HG02798 (cell line): ENCODE data around the gene TRPM5.

Experiments used
- ATAC-seq: cut with Tn5 transposase; IDR thresholded peaks from one replicate; pipeline ENCODE4 v1.9.1; 2021; ENCODE audit warnings: mild to moderate bottlenecking; ENCODE audit not compliant: unreplicated experiment, poor library complexity

The TRPM5 gene

DNA sequence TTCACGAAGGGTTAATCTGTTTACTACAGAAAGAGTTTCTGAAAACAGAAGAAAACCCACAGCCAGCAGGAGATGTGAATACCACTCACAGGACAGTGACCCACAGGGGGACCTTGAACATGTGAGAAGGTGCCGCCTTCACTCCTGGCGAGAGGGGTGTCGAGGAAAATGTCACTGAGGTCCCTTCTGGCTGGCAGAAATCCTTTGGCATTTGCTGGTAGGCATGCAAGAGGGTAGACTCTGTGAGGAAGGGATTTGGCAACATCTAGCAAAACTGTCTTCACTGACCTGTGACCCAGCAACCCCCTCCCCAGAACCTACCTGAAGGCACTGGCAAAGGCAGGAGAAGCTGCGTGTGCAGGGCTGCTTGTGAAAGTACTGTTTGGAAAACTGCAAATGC is 9.1 kb upstream of the TRPM5 start:
- ATAC-seq, result no peak

DNA sequence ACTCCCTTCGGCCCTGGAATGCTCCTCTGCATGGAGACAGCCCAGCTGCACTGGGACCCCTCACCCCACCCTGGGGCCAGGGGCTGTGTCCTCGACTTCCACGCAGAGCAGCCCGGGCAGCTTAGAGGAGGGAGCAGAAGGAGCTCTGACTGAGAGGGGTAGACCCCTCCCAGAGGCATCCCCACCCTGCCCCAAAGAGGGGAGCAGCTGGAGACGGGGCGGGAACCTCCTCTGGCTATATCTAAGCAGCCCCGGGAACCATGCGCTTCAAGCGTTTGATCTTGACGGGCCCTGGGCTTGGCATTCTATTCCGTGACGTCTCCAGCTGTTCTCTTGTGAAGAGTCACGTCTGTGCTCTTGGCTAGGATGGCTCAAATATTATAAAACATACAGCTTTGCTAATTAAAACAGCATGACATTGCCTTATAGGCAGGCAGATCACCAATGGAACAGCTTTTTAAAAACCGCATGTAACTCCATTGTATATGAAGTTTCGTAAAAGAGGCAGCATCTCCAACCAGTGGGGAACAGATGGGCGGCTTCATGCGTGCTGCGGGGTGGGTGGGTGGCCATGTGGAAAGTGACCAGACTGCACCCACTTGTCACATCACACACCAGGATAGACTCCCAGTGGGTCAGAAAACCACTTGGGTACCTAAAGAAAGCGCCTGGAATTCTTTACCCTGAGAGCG is 8.2 kb upstream of the TRPM5 start:
- no peak for ATAC-seq

DNA sequence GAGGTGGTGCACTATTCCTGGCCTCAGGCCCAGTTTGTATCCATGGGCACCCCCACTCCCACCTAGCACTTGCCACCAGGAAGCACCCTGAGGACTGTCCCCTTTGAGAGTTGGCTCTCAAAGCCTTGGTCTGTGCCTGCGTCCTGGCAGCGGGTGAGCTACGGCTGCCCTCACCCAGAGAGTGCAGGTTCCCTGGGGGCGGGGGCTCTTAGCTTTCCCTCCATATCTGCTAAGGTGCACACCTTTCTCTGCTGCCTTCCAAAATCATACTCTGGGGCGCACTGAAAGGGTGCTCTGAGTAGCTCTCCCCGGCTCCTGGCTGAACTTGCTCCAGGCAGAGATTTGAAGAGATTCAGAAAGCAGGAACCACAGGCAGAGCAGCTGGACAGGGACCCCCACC is 7.6 kb upstream of the TRPM5 start:
- ATAC-seq, result no peak

DNA sequence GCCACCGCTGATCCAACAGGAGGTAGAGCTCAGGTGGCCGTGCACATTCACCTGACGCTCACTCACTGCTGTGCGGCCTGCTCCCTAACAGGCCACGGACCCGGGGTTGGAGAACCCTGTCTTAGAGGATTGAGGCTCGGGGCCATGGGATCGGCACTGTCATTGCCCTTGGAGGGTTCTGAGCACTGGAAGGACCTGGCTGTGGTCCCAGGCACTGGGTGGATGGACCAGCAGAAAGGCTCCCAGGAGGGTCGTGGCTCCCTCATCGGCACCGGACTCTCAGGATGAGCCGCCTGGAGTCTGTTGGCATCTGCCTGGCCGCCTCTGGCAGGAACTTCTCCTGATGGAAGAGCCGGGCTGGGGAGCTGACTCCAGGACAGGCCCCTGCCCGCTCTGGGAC is 7.0 kb upstream of the TRPM5 start:
- no peak for ATAC-seq

DNA sequence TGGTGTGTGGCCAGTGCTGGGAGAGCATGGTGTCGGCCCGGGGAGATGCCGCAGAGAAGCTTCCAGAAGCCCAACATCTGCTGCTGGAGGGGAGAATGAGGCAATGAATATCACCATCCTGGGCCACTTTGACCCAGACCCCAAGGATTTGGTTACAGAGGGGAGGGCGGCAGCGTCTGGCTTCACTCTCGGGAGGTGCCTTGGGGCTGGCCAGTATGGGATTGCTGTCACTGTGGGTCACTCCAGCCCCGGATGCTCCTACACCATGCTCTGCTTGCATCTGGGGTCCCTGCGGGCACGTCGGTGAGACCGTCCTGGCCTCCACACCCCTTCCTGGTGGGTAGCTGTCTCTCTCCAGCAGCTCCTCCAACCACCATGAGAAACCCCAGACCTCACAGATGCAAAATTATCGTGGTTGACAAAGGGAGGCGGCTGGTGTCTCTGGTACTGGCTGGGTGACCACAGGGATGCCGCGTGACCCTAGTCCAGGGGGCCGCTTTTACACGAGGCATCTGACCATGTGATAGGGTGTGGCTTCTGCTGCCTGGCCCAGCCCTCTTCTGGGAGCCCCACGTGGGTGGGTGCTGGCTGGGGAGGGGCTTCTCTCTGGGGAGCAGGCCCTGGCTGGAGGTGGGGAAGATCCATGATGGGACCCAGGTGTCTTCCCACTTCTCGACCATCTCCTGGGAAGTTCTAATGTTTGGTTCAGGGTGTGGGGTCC is 6.2 kb upstream of the TRPM5 start:
- no peak for ATAC-seq

DNA sequence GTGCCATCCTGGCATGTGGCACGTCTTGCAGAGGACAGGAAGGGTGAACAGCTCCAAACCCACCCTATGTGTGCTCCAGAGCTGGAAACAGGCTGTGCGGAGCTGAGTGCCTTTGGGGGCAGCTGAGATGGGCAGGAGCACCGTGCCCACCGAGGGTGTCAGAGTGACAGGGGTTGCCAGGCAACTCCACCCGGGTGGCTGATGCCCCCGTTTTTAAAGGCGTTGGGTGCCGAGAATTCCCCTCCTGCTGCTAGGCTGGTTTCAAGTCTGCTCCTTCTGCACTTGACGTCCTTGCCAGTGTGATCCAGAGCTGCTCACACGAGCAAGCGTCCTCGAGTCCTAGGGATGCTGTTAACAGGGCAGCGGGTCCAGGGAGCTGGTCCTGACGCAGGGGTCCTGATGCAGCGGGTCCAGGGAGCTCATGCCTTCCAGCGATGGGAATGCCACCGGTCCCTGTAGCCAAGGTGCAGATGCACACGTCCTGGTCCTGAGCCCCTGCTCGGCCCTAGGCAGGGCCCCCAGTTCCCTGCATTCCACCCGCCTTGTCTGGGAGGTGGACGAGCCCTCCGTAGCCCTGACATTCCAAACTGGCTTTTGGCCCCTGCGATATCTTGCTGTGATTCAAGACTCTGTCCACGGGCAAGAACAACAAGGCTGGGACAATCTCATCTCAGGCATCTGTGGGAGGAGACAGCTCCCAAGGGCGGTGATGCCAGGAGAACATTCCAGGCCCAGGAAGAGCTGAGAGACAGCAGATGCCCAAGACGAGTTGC is 5.4 kb upstream of the TRPM5 start:
- ATAC-seq, result no peak

DNA sequence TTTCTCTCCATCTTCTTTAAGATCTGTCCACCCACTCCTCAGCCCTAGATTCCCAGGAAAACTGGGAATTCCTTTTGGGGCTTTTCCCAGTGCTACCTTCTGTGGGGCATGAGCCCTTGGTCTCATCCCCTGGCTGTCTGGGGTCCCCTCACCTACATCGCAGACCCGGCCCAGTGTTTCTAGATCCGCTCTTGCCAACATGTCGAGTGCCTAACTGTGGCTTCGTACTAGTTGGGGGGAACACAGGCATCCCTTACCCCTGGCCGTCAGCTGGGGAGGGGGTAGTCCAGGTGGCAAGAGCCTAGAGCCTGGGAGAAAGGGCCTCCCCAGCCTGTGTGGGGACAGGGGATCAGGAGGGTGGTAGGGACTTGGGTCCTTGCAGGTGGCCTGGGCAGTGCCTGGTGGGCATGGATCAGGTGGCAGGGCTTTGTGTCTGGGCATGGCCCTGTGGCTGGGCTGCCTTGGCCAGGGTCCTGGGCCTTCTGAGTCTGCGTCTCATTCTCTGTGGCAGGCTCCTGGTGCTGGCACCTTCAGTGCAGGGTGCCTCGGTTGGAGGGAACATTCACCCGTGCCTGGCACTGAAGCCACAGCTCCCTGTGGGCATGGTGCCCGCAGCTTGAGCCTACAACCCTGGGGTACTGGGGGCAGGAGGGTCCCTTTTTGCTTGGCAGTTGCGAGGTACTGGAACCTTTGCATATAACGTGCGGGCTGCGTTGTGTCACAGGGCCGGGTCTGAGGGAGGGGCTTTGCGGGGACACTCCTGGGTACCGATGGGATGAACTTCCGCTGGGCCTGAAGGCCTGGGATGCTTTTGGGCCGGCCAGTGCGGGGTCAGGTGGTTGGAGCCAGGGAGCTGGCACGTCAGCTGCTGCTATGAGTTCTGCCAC is 4.6 kb upstream of the TRPM5 start:
- no peak for ATAC-seq

DNA sequence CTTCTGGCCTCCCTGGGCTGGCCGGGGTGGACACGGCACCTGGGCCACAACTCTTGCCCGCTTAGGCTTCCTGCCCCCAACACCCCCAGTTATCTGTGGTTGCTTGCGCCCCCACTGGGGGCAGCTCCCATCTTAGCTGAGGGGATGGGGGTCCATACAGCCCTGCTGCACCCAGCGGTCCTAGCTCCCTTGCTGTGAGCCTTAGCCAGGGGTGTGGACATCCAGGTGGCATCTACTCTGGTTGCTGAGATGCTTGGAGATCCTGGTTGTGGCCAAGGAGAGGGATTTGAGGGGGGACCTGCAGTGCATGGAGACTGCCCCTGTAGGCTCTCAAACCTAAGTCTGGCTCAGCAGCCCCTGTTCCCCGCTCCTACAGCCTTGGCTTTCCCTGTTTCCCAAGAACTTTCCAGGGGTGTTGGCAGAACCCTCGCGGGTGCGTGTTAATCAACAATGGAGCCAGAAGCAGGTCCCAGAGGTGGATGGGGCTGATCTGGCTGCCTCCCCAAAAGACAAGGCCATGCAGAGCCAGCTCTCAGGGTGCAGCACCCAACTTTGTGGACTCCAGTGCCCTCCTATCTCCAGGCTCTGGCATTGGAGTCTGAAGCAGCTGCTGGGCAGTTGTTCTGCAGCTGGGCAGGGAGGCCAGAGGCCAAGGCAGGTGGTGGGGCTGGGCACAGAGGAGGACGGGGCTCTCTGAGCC is 3.8 kb upstream of the TRPM5 start:
- ATAC-seq, result no peak

DNA sequence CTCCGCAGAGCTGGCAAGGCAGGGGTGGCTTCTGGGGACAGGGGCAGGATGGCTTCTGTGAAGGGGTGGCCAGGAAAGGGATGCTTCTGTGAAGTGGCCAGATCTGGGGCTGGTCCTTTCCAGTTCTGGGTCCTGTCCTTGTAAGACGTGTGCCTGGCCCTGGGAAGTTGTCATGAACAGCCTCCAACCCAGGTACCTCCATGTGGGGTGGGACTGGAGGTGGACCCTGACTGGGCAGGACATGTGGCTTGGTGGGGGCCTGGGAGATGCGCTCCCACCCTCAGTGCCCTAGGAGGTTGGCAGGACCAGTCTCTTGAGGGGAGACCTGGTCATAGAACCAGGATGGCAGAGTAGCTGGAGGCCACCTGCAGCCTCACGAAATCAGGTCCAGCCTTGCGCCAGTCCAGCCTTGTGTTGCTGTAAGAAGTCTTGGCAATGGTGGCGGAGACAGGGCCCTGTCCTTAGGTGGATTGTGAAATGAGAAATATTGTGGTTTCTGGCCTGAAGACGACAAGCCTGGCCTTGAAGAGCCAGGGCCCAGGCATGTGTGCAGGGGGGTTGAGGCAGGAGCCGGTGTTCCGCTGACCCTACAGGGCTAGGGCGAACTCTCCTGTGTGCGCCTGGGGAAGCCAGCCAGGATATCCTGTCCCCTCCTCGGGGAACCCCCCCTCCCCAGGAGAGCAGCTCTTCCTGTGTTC is 3.1 kb upstream of the TRPM5 start:
- ATAC-seq, result no peak

DNA sequence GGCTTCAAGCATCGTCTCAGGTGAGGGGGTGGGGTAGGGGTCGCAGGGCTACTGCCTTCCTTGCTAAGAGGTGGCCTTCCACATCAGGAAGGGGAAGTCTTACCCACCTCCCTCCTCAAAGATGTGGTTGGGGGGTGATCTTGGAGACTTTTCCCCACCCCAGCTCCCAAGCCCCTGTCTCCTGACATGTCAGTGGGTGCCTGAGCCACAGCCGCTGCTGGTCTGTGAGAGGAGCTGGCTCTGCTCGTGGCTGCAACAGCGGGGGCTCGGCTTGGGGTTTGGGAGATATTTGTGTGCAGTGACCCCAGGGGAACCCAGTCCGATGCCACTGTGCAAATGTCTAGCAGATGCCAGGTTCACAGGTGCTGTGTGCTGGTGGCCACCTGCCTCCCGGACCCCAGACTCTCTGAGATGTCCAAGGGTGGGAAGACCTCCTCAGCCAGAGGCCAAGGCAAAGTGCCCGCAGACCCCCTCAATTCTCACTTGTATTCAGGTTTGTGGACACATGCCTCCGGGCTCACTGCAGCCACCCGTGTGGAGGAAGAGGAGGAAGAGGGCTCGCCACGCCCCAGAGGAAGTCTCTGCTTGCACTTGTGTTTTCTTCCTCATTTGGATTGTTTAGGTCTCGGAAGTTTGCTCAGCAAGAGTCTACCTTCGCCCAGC is 2.4 kb upstream of the TRPM5 start:
- no peak for ATAC-seq

DNA sequence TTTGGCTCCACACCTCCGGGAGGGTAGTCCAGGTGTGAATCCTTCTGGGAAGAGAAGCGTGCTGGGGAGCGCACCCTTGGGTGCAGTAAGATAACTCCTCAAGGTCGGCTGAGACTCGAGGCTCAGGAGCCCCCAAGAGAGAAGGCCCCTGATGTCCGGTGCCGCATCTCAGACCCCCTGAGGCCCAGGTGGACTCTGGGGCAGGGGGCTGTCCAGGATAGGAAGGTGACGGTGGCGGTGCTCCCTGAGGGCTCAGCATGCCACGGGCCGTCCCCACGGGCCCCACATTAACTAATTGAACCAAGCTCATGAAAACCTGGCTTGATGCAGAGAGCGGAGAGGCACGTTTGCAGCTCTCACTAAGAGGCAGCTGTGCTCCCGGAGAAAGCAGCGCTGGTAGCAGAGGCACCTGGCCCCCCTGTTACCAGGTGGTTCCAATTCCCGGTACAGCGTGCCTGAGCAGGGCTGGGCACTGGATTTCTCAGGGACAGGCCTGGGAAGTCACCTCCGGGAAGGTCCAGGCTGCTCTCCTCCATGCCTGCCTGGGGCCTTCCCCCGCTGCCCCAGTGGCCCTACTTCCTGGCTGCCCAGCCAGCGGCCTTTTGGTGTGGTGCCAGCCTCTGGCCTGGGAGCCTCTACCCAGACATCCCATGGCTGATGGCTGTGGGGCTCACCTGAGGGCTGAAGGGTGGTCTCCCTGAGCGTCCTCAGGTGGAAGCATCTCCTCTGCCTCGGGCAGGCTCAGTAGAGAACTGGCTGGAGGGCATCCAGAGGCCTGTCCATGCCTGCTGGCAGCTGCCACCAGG is 1.6 kb upstream of the TRPM5 start:
- no peak for ATAC-seq

DNA sequence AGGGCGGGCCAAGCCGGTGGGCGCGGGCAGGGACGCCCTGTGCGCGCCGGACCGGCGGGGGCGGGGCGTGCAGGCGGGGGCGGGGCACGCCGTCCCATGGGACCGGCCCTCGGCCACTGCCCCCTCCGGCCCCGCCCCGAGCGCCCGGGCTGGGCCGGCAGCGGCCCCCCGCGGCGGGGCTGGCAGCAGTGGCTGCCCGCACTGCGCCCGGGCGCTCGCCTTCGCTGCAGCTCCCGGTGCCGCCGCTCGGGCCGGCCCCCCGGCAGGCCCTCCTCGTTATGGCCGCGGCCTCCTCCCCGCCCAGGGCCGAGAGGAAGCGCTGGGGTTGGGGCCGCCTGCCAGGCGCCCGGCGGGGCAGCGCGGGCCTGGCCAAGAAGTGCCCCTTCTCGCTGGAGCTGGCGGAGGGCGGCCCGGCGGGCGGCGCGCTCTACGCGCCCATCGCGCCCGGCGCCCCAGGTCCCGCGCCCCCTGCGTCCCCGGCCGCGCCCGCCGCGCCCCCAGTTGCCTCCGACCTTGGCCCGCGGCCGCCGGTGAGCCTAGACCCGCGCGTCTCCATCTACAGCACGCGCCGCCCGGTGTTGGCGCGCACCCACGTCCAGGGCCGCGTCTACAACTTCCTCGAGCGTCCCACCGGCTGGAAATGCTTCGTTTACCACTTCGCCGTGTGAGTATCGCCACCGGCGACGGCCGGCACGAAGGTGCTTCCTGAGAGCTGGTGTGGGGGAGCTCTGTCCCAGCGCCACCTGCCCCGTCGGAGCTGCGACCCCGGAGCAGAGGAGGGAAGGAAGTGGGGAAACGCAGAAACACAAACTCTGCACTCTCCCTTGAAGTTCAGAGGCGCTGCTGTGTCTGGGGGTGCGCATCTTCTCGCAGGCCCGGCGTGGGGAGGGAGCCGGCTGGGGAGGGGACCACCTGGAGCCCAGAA is 769 bp upstream of the TRPM5 start, which contains the start of gene KCNQ1:
KCNQ1 (plus strand) TSS at position 188 of the 925 bp plus-strand sequence; CDS start at position 279, 91 bp downstream.
- no peak for ATAC-seq

DNA sequence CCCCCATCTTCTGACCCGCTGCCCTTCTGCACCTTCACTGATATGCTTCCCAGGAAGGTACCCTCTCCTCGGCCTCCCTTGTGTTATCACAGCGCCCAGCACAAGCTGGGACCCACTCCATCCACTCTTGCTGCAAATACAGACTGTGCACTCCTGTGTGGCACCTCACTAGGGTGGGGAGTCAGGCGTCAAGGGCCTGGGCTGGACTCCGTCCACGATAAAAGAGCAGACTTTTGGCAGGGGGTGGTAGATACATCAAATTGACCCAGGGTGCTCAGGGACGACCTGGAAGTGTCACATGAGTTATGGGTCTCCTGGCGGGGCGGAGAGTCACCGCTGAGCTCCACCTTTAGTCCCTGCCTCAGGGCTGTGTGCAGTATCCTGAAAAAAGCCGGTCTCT is 908 bp downstream of the TRPM5 start:
- no peak for ATAC-seq

DNA sequence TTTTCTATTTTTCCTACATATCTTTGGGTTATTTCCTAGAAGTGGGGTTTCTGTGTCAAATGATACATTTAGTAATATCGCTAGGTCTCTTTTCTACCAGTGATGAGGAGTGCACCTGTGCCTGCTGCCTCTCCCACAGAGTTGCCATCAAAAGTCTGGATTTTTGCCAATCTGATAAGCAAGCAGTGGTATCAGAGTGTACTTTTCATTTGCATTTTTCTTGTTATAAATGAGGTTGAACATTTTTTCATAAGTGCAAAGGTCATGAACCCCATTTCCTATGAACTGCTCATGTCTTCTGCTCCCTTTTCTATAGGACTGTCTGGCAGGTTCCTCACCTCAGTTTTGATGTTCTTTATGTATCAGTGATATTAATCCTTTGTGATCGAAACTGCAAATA is 1.7 kb downstream of the TRPM5 start:
- ATAC-seq, result no peak

DNA sequence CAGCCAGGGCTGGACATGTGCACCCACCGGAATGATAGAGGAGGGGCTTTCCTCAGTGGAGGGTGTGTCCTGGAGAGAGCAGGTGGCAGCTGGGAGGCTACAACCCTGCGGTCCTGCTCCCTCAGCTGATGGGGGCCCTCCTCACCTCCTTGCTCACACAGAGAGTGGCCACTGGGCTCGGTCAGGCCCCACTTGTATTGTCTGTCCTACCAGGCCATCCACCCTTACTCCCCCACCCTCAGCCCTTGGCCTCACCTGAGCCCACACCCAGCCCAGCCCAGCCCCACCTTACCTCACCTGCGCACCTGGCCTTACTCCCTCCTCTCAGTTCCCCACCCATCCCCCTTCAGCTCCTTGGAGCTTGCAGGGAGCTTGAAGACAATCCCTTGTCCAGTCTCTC is 3.1 kb downstream of the TRPM5 start:
- ATAC-seq, result no peak

DNA sequence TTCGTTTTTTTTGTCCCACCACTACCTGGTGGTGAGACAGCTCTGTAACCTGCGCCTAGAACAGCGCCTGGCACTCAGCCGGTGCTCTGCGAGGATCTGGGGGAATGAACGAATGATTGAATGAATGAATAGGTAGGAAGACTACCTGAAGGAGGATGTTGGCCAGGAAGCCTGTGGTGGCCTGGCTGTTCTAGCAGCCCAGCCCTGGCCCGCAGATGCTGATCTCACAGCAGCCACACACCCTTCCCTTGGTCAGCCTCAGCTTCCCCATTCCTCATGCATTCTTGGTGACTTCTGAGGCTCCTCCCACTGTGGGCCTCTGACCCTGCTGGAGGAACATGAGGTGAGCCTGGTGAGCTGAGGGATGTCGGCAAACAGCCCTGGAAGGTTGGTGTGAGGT is 3.7 kb downstream of the TRPM5 start:
- ATAC-seq, result no peak

DNA sequence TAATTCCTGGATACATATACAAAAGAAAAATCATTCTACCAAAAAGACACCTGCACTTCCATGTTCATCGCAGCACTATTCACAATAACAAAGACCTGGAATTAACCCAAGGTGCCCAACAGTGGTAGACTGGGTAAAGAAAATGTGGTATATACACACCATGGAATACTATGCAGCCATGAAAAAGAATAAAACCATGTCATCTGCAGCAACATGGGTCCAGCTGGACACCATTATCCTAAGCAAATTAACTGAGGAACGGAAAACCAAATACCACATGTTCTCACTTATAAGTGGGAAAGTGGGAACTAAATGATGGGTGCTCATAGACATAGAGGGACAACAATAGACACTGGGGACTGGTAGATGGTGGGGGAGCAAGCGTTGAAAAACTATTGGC is 4.5 kb downstream of the TRPM5 start:
- ATAC-seq, result no peak
